Panc1 (cell line): ENCODE data around the gene ZNF202.

Experiments used
- REST ChIP-seq, 2 experiments: IDR thresholded peaks; 2 replicates each; pipeline ENCODE4 v1.6.1; 2011 to 2012; ENCODE audit warnings: low read depth in 2 of 2, control low read depth in 1 of 2, low read length in 1 of 2, mild to moderate bottlenecking in 1 of 2, moderate library complexity in 1 of 2; ENCODE audit not compliant: insufficient read depth in 1 of 2
- SIN3A ChIP-seq: IDR thresholded peaks from 2 replicates; pipeline ENCODE4 v1.6.1; 2012; ENCODE audit warnings: low read depth, mild to moderate bottlenecking, low read length, moderate library complexity, borderline replicate concordance; ENCODE audit not compliant: insufficient read depth
- TCF7L2 ChIP-seq: IDR thresholded peaks from 2 replicates; pipeline ENCODE4 v1.6.1; 2011; ENCODE audit warnings: mild to moderate bottlenecking, low read depth, low read length, inconsistent platforms
- TF ChIP-seq, protein P1 (sequence below): fragments of 450-650 bp; IDR thresholded peaks from 2 replicates; pipeline ENCODE4 v1.5.1; 2017; ENCODE audit warnings: mild to moderate bottlenecking

- TF ChIP-seq, protein P1, sequence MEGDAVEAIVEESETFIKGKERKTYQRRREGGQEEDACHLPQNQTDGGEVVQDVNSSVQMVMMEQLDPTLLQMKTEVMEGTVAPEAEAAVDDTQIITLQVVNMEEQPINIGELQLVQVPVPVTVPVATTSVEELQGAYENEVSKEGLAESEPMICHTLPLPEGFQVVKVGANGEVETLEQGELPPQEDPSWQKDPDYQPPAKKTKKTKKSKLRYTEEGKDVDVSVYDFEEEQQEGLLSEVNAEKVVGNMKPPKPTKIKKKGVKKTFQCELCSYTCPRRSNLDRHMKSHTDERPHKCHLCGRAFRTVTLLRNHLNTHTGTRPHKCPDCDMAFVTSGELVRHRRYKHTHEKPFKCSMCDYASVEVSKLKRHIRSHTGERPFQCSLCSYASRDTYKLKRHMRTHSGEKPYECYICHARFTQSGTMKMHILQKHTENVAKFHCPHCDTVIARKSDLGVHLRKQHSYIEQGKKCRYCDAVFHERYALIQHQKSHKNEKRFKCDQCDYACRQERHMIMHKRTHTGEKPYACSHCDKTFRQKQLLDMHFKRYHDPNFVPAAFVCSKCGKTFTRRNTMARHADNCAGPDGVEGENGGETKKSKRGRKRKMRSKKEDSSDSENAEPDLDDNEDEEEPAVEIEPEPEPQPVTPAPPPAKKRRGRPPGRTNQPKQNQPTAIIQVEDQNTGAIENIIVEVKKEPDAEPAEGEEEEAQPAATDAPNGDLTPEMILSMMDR: no peak
- no peak for TF ChIP-seq TCF7L2
- no peak for TF ChIP-seq SIN3A
- no peak for TF ChIP-seq REST (IDR thresholded peaks at IDR 0.05; ENCODE audit: insufficient read depth in 1 of 2, low read depth in 2 of 2, low read length in 1 of 2)
Measured at GRCh38 chr11:123742031-123742723, 717 bp upstream of the ZNF202 start.
